ENCODE data around the gene GPR84. TPM values are rescaled to one million over a fixed set of nuclear protein-coding genes. Genes with fewer than 3 reads are reported as not detected.

The GPR84 gene
- not detected in 2 replicates for total RNA-seq (ENCODE audit: low replicate concordance)

GRCh38 chr12:54364413-54364812, at the start of gene GPR84:
Gene GPR84, minus strand, starts transcription at chr12:54364486. Its CDS starts 635 bp downstream, at chr12:54363851.

GRCh38 chr12:54384591-54385041, 20.3 kb upstream of the GPR84 start, which contains the start of gene ZNF385A:
Gene ZNF385A, minus strand, starts transcription at chr12:54384733. Its CDS starts 219 bp downstream, at chr12:54384514.

GRCh38 chr12:54324617-54325441, 39.5 kb downstream of the GPR84 start, which contains the start of gene COPZ1:
Gene COPZ1, plus strand, starts transcription at chr12:54325131. Its CDS starts 33 bp downstream, at chr12:54325164.

Other genes starting within 250 kb of the GPR84 start
- 9.6 and 24.5 TPM in 2 replicates for gene SMUG1, start 175.5 kb downstream of the GPR84 start, total RNA-seq (ENCODE audit: low replicate concordance)
- 8.5 and 21.8 TPM in 2 replicates for gene CBX5, start 84.4 kb downstream of the GPR84 start, total RNA-seq (ENCODE audit: low replicate concordance)
- 291 and 553 TPM in 2 replicates for gene HNRNPA1, start 83.8 kb downstream of the GPR84 start, total RNA-seq (ENCODE audit: low replicate concordance)
- gene NFE2, start 63.5 kb downstream of the GPR84 start, total RNA-seq (ENCODE audit: low replicate concordance), result 0.12 TPM in 1 of 2 replicates, not detected in the other
- 105 and 118 TPM in 2 replicates for gene COPZ1, start 39.4 kb downstream of the GPR84 start, total RNA-seq (ENCODE audit: low replicate concordance)
- 0.35 and 1.1 TPM in 2 replicates for gene ZNF385A, start 20.2 kb upstream of the GPR84 start, total RNA-seq (ENCODE audit: low replicate concordance)
- 96.1 and 168 TPM in 2 replicates for gene ITGA5, start 54.8 kb upstream of the GPR84 start, total RNA-seq (ENCODE audit: low replicate concordance)
- not detected in 2 replicates for gene GTSF1, start 109.1 kb upstream of the GPR84 start, total RNA-seq (ENCODE audit: low replicate concordance)
- not detected in 2 replicates for gene NCKAP1L, start 133.3 kb upstream of the GPR84 start, total RNA-seq (ENCODE audit: low replicate concordance)
- gene PDE1B, start 185.1 kb upstream of the GPR84 start, total RNA-seq (ENCODE audit: low replicate concordance), result 0.94 TPM in 1 of 2 replicates, not detected in the other
- not detected in 2 replicates for gene PPP1R1A, start 224.2 kb upstream of the GPR84 start, total RNA-seq (ENCODE audit: low replicate concordance)